H9 (cell line): ENCODE data around the gene KIAA2012. TPM values are rescaled to one million over a fixed set of nuclear protein-coding genes. Genes with fewer than 3 reads are reported as not detected.

ENCODE experiments used
- DNase-seq: peaks from one replicate; pipeline ENCODE4 v3.0.0-alpha.2; 2017
- H2AFZ ChIP-seq: one replicate; pipeline ENCODE4 v1.6.1; 2013; ENCODE audit warnings: mild to moderate bottlenecking, low read length, control low read depth, moderate library complexity
- H2AK5ac ChIP-seq: 2 replicates; pipeline ENCODE4 v1.6.1; 2013; ENCODE audit warnings: low read length, control low read depth, mixed read lengths; ENCODE audit not compliant: insufficient read length
- H2BK120ac ChIP-seq: one replicate; pipeline ENCODE4 v1.6.1; 2013; ENCODE audit warnings: low read depth, mild to moderate bottlenecking, low read length, control low read depth, inconsistent platforms; ENCODE audit not compliant: poor library complexity, severe bottlenecking
- H2BK12ac ChIP-seq: 2 replicates; pipeline ENCODE4 v1.6.1; 2013; ENCODE audit warnings: low read length, control low read depth, mixed read lengths, low read depth; ENCODE audit not compliant: insufficient read length
- H2BK15ac ChIP-seq: 2 replicates; pipeline ENCODE4 v1.6.1; 2013; ENCODE audit warnings: low read depth, low read length, control low read depth
- H2BK20ac ChIP-seq: one replicate; pipeline ENCODE4 v1.6.1; 2013; ENCODE audit warnings: low read depth, mild to moderate bottlenecking, low read length, control low read depth, inconsistent platforms; ENCODE audit not compliant: poor library complexity, severe bottlenecking
- H2BK5ac ChIP-seq: 2 replicates; pipeline ENCODE4 v1.6.1; 2013; ENCODE audit warnings: low read length, control low read depth, mixed read lengths; ENCODE audit not compliant: insufficient read length
- H3K14ac ChIP-seq: 2 replicates; pipeline ENCODE4 v1.6.1; 2013; ENCODE audit warnings: low read length, control low read depth; ENCODE audit not compliant: insufficient read depth
- H3K18ac ChIP-seq: 2 replicates; pipeline ENCODE4 v1.6.1; 2013; ENCODE audit warnings: low read depth, mild to moderate bottlenecking, mixed read lengths, low read length, control low read depth; ENCODE audit not compliant: insufficient read length
- H3K23ac ChIP-seq: 2 replicates; pipeline ENCODE4 v1.6.1; 2013; ENCODE audit warnings: low read length, control low read depth, mixed read lengths, low read depth; ENCODE audit not compliant: insufficient read length
- H3K23me2 ChIP-seq: 2 replicates; pipeline ENCODE4 v1.6.1; 2013; ENCODE audit warnings: low read depth, mild to moderate bottlenecking, mixed read lengths, low read length, control low read depth; ENCODE audit not compliant: insufficient read length, poor library complexity, severe bottlenecking
- H3K27ac ChIP-seq: 2 replicates; pipeline ENCODE4 v1.5.1; 2013; ENCODE audit warnings: low read length, control low read depth, mixed read lengths, low read depth; ENCODE audit not compliant: insufficient read length
- H3K27me3 ChIP-seq: 2 replicates; pipeline ENCODE4 v1.6.1; 2013; ENCODE audit warnings: low read length, control low read depth, inconsistent platforms; ENCODE audit not compliant: insufficient read depth
- H3K4ac ChIP-seq: 2 replicates; pipeline ENCODE4 v1.6.1; 2013; ENCODE audit warnings: low read depth, mild to moderate bottlenecking, control low read depth, inconsistent platforms, low read length, moderate library complexity
- H3K4me1 ChIP-seq: 2 replicates; pipeline ENCODE4 v1.6.1; 2013; ENCODE audit warnings: low read length, control low read depth, inconsistent platforms; ENCODE audit not compliant: insufficient read depth
- H3K4me2 ChIP-seq: 2 replicates; pipeline ENCODE4 v1.6.1; 2013; ENCODE audit warnings: low read length, control low read depth, mixed read lengths; ENCODE audit not compliant: insufficient read length, insufficient read depth
- H3K56ac ChIP-seq: 2 replicates; pipeline ENCODE4 v1.6.1; 2013; ENCODE audit warnings: low read depth, mild to moderate bottlenecking, mixed read lengths, low read length, control low read depth; ENCODE audit not compliant: insufficient read length
- H3K79me1 ChIP-seq: 2 replicates; pipeline ENCODE4 v1.6.1; 2013; ENCODE audit warnings: low read depth, mild to moderate bottlenecking, moderate library complexity, low read length, control low read depth, inconsistent platforms; ENCODE audit not compliant: insufficient read depth, poor library complexity, severe bottlenecking
- H3K79me2 ChIP-seq: 2 replicates; pipeline ENCODE4 v1.6.1; 2013; ENCODE audit warnings: low read length, control low read depth, inconsistent platforms; ENCODE audit not compliant: insufficient read depth
- H3K9ac ChIP-seq: 2 replicates; pipeline ENCODE4 v1.6.1; 2013; ENCODE audit warnings: low read length, control low read depth, mixed read lengths; ENCODE audit not compliant: insufficient read length; ENCODE audit errors: extremely low read depth
- H3K9me3 ChIP-seq: one replicate; pipeline ENCODE4 v1.6.1; 2013; ENCODE audit warnings: low read depth, low read length, inconsistent platforms; ENCODE audit not compliant: control insufficient read depth
- H3T11ph ChIP-seq: one replicate; pipeline ENCODE4 v1.6.1; 2013; ENCODE audit warnings: mild to moderate bottlenecking, low read length, control low read depth, inconsistent platforms
- H4K20me1 ChIP-seq: one replicate; pipeline ENCODE4 v1.6.1; 2013; ENCODE audit not compliant: control insufficient read depth, insufficient read length, insufficient read depth
- H4K5ac ChIP-seq: 2 replicates; pipeline ENCODE4 v1.6.1; 2013; ENCODE audit warnings: low read depth, mild to moderate bottlenecking, mixed read lengths, low read length, control low read depth; ENCODE audit not compliant: insufficient read length
- H4K8ac ChIP-seq: replicated peaks from 2 replicates; pipeline ENCODE4 v1.6.1; 2013; ENCODE audit warnings: low read length, control low read depth, mixed read lengths, low read depth; ENCODE audit not compliant: insufficient read length
- H4K91ac ChIP-seq: 2 replicates; pipeline ENCODE4 v1.6.1; 2013; ENCODE audit warnings: low read depth, mild to moderate bottlenecking, moderate library complexity, mixed read lengths, low read length, control low read depth; ENCODE audit not compliant: insufficient read length
- H3K27ac Mint-ChIP-seq, 3 experiments: 2 replicates in 2 of 3; 3 replicates in 1 of 3; pipeline ENCODE4 v1.8.0; 2020 to 2021; ENCODE audit warnings: mixed read lengths in 3 of 3, mild to moderate bottlenecking in 1 of 3, moderate library complexity in 1 of 3
- H3K27me3 Mint-ChIP-seq: 2 replicates; pipeline ENCODE4 v1.8.0; 2021; ENCODE audit warnings: low read depth, mild to moderate bottlenecking, moderate library complexity, mixed read lengths
- H3K36me3 Mint-ChIP-seq, 3 experiments: 2 replicates in 2 of 3; 3 replicates in 1 of 3; pipeline ENCODE4 v1.8.0; 2020 to 2021; ENCODE audit warnings: low read depth in 3 of 3, mixed read lengths in 3 of 3; ENCODE audit not compliant: insufficient read depth in 1 of 3
- H3K4me1 Mint-ChIP-seq, 2 experiments: 2 replicates each; pipeline ENCODE4 v1.8.0; 2020; ENCODE audit warnings: mixed read lengths in 2 of 2
- H3K4me3 Mint-ChIP-seq, 2 experiments: 2 replicates in 1 of 2; 3 replicates in 1 of 2; pipeline ENCODE4 v1.8.0; 2020 to 2021; ENCODE audit warnings: mild to moderate bottlenecking in 2 of 2, mixed read lengths in 2 of 2, moderate library complexity in 1 of 2
- H3K9me3 Mint-ChIP-seq, 2 experiments: 2 replicates in 1 of 2; 3 replicates in 1 of 2; pipeline ENCODE4 v1.8.0; 2020; ENCODE audit warnings: mild to moderate bottlenecking in 2 of 2, mixed read lengths in 2 of 2, moderate library complexity in 1 of 2
- CTCF ChIP-seq: fragments of 200-600 bp; sonication (generic); conservative IDR thresholded peaks from 3 replicates; pipeline ENCODE4 v1.8.0; 2021; ENCODE audit warnings: antibody characterized with exemption, mild to moderate bottlenecking
- WGBS: extraction: QIAGEN DNeasy Blood & Tissue Kit; methylation state at CpG from one replicate; pipeline ENCODE4 v1.1.7; 2013; ENCODE audit warnings: missing lambda C conversion rate, low lambda C conversion rate, mixed read lengths; ENCODE audit not compliant: insufficient read length; ENCODE audit errors: extremely low coverage; 5-methylcytosine and 5-hydroxymethylcytosine counted together
- total RNA-seq: library from RNA; stranded (reverse); gene quantifications from 2 replicates; pipeline ENCODE4 v1.2.1, GENCODE V29; 2021

Gene KIAA2012
- total RNA-seq, 1 experiment from 2014 or later: not detected

- Histone ChIP-seq H3K9ac (no peak overlapping the region), H2AK5ac (no peak overlapping the region), H2BK5ac (no peak overlapping the region), H3K18ac (no peak overlapping the region), H2BK12ac (no peak overlapping the region), H3K9me3 (no peaks in the 10 kb centered on the region), H3K27me3 (no peaks in the 10 kb centered on the region), H2BK120ac (no peak overlapping the region), H3K79me2 (no peaks in the 10 kb centered on the region), H3K27ac (no peak overlapping the region), H4K20me1 (no peaks in the 10 kb centered on the region), H3K79me1 (no peaks in the 10 kb centered on the region), H4K5ac (no peak overlapping the region), H3K4me2 (no peak overlapping the region), H3T11ph (no peak overlapping the region), H3K56ac (no peak overlapping the region), H2BK15ac (no peak overlapping the region), H2BK20ac (no peak overlapping the region), H4K8ac (no peak overlapping the region), H3K23ac (no peak overlapping the region), H3K14ac (no peak overlapping the region), H3K4ac (no peak overlapping the region), H2AFZ (no peak overlapping the region), H4K91ac (no peak overlapping the region), H3K23me2 (no peaks in the 10 kb centered on the region), H3K4me1 (peaks cover 5% of the 10 kb centered on the region; the same call in 1 of the 2 replicates)
- Mint-ChIP-seq H3K4me1 (peaks cover 24 to 29% of the 10 kb centered on the region in 2 experiments), H3K4me3 (no peak overlapping the region), H3K27ac (no peak overlapping the region), H3K36me3 (no peaks in the 10 kb centered on the region), H3K27me3 (no peaks in the 10 kb centered on the region), H3K9me3 (no peaks in the 10 kb centered on the region; a peak in 1 of 5 replicates)
- TF ChIP-seq CTCF: no peak
- DNase-seq: no peak
- WGBS: no CpG with 5 or more reads among the region's 11 CpGs
Observed at GRCh38 chr2:202069170-202070067, 3.6 kb upstream of the KIAA2012 start.
